GM19438 (cell line): ENCODE measurements around the gene ASMTL.
"Not testable (repeated sequence)": the region's sequence is repeated elsewhere in the genome, so short reads cannot be mapped to it uniquely, and the experiment has no call there.

Experiments used
- ATAC-seq: cut with Tn5 transposase; IDR thresholded peaks from one replicate; pipeline ENCODE4 v1.9.1; 2021; ENCODE audit warnings: low read depth; ENCODE audit not compliant: unreplicated experiment

Gene ASMTL

GRCh38 chrX:1442016-1442665 lies 10.6 kb downstream of the ASMTL start:
- no peak for ATAC-seq

- ATAC-seq = no peak
Observed at GRCh38 chrX:1440506-1440905, 12.2 kb downstream of the ASMTL start.

- no peak for ATAC-seq
Observed at GRCh38 chrX:1435241-1435895, 17.3 kb downstream of the ASMTL start.

- ATAC-seq = no peak
Observed at GRCh38 chrX:1434871-1435240, 17.9 kb downstream of the ASMTL start.

GRCh38 chrX:1433646-1434357 lies 18.9 kb downstream of the ASMTL start:
- ATAC-seq = no peak

GRCh38 chrX:1430451-1430850 lies 22.3 kb downstream of the ASMTL start:
- no peak for ATAC-seq

GRCh38 chrX:1427756-1428155 lies 25.0 kb downstream of the ASMTL start:
- no peak for ATAC-seq

GRCh38 chrX:1426321-1426720 lies 26.4 kb downstream of the ASMTL start:
- ATAC-seq = not testable (repeated sequence)

- ATAC-seq = no peak
Observed at GRCh38 chrX:1425381-1425780, 27.3 kb downstream of the ASMTL start.

- ATAC-seq = no peak
Observed at GRCh38 chrX:1424147-1424851, 28.4 kb downstream of the ASMTL start.

GRCh38 chrX:1423215-1423614 lies 29.5 kb downstream of the ASMTL start:
- no peak for ATAC-seq

- no peak for ATAC-seq
Observed at GRCh38 chrX:1422135-1422465, 30.6 kb downstream of the ASMTL start.

GRCh38 chrX:1421433-1422134 lies 31.1 kb downstream of the ASMTL start:
- ATAC-seq = no peak

- ATAC-seq = no peak
Observed at GRCh38 chrX:1420371-1420770, 32.3 kb downstream of the ASMTL start.

- ATAC-seq = no peak
Observed at GRCh38 chrX:1419545-1420355, 33.0 kb downstream of the ASMTL start.

GRCh38 chrX:1418901-1419544 lies 33.7 kb downstream of the ASMTL start:
- no peak for ATAC-seq

GRCh38 chrX:1417921-1418771 lies 34.6 kb downstream of the ASMTL start:
- no peak for ATAC-seq

- ATAC-seq = no peak
Observed at GRCh38 chrX:1416965-1417760, 35.5 kb downstream of the ASMTL start.
